ENCODE results near the gene DDI1. TPM values are rescaled to one million over a fixed set of nuclear protein-coding genes. Genes with fewer than 3 reads are reported as not detected.

DDI1 gene
- total RNA-seq, result not detected
- polyA plus RNA-seq, result not detected
- long read RNA-seq, donor 1, result 0 reads
- long read RNA-seq, donor 2, result 0 reads
- long read RNA-seq, donor 3, result 0 reads

DNA sequence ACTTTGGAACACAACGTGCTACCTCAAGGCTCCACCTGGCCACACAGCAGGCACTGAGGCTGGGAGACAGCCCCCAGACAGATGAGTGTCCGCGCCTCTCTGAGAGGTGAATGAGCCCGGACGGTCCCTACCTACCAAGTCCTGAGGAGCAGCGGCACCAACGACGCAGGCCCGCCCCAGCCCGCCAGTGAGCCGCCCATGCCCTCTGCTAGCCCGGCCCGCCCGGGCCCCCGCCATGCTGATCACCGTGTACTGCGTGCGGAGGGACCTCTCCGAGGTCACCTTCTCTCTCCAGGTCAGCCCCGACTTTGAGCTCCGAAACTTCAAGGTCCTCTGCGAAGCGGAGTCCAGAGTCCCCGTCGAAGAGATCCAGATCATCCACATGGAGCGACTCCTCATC lies at the start of gene DDI1:
TSS of gene DDI1 (plus strand) at position 53 of the 400 bp plus-strand sequence. CDS start at position 236, 183 bp downstream.
- Histone ChIP-seq H3K36me3 (no peaks in the 10 kb centered on the region), H3K27ac (no peak within 1 kb of the TSS), H3K27me3 (no peaks in the 10 kb centered on the region), H3K4me3 (no peak within 1 kb of the TSS), H3K4me1 (peaks cover 0 to 11% (median 4%) of the 10 kb centered on the region in 9 donors), H3K9me3 (peaks cover 0 to 5% (median 0%) of the 10 kb centered on the region in 11 donors)
- DNase-seq, result no peak
- TF ChIP-seq, protein P1, sequence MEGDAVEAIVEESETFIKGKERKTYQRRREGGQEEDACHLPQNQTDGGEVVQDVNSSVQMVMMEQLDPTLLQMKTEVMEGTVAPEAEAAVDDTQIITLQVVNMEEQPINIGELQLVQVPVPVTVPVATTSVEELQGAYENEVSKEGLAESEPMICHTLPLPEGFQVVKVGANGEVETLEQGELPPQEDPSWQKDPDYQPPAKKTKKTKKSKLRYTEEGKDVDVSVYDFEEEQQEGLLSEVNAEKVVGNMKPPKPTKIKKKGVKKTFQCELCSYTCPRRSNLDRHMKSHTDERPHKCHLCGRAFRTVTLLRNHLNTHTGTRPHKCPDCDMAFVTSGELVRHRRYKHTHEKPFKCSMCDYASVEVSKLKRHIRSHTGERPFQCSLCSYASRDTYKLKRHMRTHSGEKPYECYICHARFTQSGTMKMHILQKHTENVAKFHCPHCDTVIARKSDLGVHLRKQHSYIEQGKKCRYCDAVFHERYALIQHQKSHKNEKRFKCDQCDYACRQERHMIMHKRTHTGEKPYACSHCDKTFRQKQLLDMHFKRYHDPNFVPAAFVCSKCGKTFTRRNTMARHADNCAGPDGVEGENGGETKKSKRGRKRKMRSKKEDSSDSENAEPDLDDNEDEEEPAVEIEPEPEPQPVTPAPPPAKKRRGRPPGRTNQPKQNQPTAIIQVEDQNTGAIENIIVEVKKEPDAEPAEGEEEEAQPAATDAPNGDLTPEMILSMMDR (IDR thresholded peaks at IDR 0.05), result no peak
- 97 to 99% methylated on average over 26 of the region's 26 CpGs for WGBS, 2 donors
- intact Hi-C loops (cut with DNase I), result no loop called here
- ATAC-seq, result peak in 2 of 8 donors; percentile 13 to 26

DNA sequence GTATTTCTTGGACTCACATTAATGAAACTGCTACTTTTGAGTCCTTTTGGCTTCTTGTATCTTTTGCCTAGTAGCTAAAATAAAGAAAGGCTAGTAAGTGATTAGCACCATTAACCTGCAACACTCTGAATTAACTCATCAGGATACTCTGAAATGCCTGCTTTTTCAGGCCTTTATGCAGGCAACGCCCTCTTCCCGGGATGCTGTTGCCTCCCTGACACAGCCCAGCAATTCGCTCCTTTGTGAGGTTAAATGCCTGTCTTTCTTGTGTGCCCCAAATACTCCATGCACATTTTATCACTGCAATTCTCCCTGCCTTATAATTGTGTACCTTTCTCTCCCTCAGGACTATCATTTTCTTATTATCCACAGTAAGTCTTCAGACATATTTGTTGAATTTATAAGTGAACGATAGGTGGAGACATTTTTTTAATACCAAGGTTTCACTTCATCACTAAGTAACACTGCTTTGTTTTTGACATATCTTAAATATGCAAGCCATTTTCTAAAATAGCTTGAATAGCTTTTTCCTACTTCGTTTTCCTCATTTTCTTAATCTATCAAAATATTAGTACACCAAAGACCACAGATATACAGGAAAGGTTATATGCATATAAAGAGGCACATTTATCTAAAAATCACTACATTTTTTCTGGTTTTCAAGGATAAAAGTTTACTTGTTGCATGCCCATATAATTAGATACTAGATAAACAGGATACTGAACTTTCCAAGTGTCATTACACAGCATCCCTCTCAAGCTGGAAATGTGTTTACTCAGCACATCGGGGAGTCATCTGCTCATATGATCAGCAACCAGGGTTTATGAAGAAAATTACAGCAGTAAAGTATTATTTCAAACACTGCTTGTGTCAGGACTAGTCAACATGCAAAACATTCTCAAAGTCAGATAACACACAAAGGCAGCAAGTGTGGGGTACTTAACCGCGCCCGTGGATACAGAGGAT lies 48.5 kb upstream of the DDI1 start:
- ATAC-seq (no peak), DNase-seq (no peak)
- TF ChIP-seq, protein P1 (IDR thresholded peaks at IDR 0.05), result no peak
- WGBS, 2 donors, result 83 to 86% methylated on average over 9 of the region's 9 CpGs
- no peak overlapping the region for H3K4me3 ChIP-seq
- intact Hi-C loops (cut with DNase I), result no loop called here
- H3K9me3 ChIP-seq, result peaks cover 0 to 15% (median 0%) of the 10 kb centered on the region in 11 donors
- H3K36me3 ChIP-seq, result no peaks in the 10 kb centered on the region
- H3K27ac ChIP-seq, result no peak overlapping the region
- no peaks in the 10 kb centered on the region for H3K4me1 ChIP-seq
- no peaks in the 10 kb centered on the region for H3K27me3 ChIP-seq

DNA sequence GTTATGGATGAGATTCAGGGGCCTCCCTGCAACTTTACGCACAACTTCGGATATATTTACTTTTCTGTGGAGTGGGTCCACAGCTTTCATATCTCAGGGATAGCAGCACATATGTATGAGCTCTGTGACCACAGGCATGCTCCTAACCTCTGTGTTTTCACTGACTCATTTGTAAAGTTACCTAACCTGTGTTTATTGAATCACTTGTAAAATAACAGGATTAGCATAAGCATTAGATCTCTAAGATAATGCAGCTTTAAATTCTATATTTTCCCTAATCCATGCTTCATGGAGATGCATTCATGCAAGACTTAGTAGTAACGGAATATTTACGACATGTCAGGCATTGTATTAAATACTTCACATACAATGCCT lies 47.9 kb upstream of the DDI1 start:
- H3K9me3 ChIP-seq, result peaks cover 0 to 9% (median 0%) of the 10 kb centered on the region in 11 donors
- H3K27me3 ChIP-seq, result no peaks in the 10 kb centered on the region
- intact Hi-C loops (cut with DNase I), result no loop called here
- H3K4me3 ChIP-seq, result no peak overlapping the region
- 70 to 84% methylated on average over 4 of the region's 4 CpGs for WGBS, 2 donors
- TF ChIP-seq, protein P1 (IDR thresholded peaks at IDR 0.05), result no peak
- ATAC-seq (no peak), DNase-seq (no peak)
- H3K36me3 ChIP-seq, result no peaks in the 10 kb centered on the region
- no peak overlapping the region for H3K27ac ChIP-seq
- H3K4me1 ChIP-seq, result no peaks in the 10 kb centered on the region

DNA sequence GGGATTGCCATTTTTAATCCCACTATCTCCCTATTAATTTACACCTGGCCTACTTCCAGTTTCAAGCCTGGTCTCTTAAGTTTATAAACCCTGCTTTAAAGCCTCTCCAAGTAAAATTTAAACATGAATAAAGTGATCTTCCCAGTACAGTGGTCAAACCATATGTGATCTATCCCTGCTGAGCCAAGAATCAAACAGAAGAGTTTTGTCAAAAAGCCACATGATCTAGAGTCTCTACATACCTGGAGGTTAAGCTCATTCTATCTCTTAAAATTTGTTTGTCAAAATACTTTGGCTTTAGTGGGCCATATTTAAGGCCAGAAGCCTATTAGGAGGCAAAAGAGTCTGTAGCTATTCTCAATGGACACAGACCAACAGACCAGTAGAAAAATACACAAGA lies 42.9 kb upstream of the DDI1 start:
- TF ChIP-seq, protein P1 (IDR thresholded peaks at IDR 0.05), result no peak
- Histone ChIP-seq H3K27ac (no peak overlapping the region), H3K36me3 (no peaks in the 10 kb centered on the region), H3K4me3 (no peak overlapping the region), H3K4me1 (no peaks in the 10 kb centered on the region), H3K27me3 (no peaks in the 10 kb centered on the region), H3K9me3 (no peaks in the 10 kb centered on the region)
- no peak for ATAC-seq
- no peak for DNase-seq
- intact Hi-C loops (cut with DNase I), result no loop called here
